Measurements from ENCODE around the gene LY6G5C.

DNA sequence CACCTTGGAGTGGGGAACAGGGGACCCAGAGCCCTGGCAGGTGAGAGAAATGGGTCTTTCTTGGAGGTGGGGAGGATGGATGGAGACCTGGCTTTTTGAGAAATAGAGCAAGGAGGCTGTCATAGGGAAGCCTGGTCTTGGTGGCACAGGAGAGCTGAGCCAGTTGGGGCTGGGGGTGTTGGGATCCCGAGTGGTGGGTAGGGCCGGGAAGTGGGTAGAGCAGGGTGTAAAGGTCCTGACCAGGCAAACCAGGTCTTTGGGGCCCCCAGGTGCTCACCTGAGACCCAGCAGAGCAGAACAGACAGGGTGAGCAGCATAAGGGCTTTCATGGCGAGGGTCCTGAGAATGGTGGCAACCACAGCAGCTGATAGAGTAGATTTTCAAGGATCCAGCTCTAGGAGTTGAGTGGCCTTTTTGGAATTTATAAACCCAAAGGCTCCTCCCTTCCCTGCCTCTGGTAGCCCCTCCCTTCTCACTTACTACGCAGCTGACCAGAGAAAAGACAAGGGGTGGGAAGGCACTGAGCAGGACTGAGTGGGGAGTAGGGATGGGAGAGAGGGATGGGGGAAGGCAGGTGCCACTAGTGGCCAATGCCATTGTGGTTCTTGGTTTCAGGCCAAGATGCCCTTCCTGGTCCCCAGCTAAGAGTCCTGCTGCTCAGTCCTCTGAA, 40.6 kb upstream of the LY6G5C start, which contains the start of gene LY6G6C:
- no peak for TF ChIP-seq POLR2AphosphoS5 (IDR thresholded peaks at IDR 0.05)
- TF ChIP-seq, protein P1, sequence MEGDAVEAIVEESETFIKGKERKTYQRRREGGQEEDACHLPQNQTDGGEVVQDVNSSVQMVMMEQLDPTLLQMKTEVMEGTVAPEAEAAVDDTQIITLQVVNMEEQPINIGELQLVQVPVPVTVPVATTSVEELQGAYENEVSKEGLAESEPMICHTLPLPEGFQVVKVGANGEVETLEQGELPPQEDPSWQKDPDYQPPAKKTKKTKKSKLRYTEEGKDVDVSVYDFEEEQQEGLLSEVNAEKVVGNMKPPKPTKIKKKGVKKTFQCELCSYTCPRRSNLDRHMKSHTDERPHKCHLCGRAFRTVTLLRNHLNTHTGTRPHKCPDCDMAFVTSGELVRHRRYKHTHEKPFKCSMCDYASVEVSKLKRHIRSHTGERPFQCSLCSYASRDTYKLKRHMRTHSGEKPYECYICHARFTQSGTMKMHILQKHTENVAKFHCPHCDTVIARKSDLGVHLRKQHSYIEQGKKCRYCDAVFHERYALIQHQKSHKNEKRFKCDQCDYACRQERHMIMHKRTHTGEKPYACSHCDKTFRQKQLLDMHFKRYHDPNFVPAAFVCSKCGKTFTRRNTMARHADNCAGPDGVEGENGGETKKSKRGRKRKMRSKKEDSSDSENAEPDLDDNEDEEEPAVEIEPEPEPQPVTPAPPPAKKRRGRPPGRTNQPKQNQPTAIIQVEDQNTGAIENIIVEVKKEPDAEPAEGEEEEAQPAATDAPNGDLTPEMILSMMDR (IDR thresholded peaks at IDR 0.05) = no peak
- TF ChIP-seq POLR2A (IDR thresholded peaks at IDR 0.05) = no peak
